HL-60 (cell line): ENCODE results near the gene NAALADL2.

Source experiments
- DNase-seq, 2 experiments: peaks; one replicate each; pipeline ENCODE4 v3.0.0-alpha.2; 2010 to 2020; ENCODE audit warnings: low read depth in 1 of 2, low spot score in 1 of 2
- H3K27ac ChIP-seq: fragments of 250-450 bp; sonication (Bioruptor Pico); replicated peaks from 2 replicates; pipeline ENCODE4 v1.5.1; 2020; ENCODE audit warnings: mild to moderate bottlenecking, moderate library complexity
- H3K27me3 ChIP-seq: fragments of 250-450 bp; sonication (Bioruptor Pico); 2 replicates; pipeline ENCODE4 v1.5.1; 2021; ENCODE audit warnings: mild to moderate bottlenecking, moderate library complexity; ENCODE audit not compliant: insufficient read depth, poor library complexity, severe bottlenecking
- H3K4me3 ChIP-seq: replicated peaks from 2 replicates; pipeline ENCODE4 v1.5.1; 2011; ENCODE audit warnings: mild to moderate bottlenecking, control low read depth, low read length; ENCODE audit not compliant: insufficient read depth
- CTCF ChIP-seq: IDR thresholded peaks from one replicate; pipeline ENCODE4 v1.5.1; 2011; ENCODE audit warnings: low read length, control low read depth, inconsistent platforms; ENCODE audit not compliant: insufficient read depth
- GABPA ChIP-seq: IDR thresholded peaks from 2 replicates; pipeline ENCODE4 v1.6.1; 2012; ENCODE audit warnings: low read depth
- POLR2AphosphoS5 ChIP-seq: IDR thresholded peaks from 2 replicates; pipeline ENCODE4 v1.6.1; 2012; ENCODE audit warnings: low read depth
- SPI1 ChIP-seq: IDR thresholded peaks from 2 replicates; pipeline ENCODE4 v1.6.1; 2012; ENCODE audit warnings: low read depth, mild to moderate bottlenecking, borderline replicate concordance
- TF ChIP-seq, protein P1 (sequence below): IDR thresholded peaks from 2 replicates; pipeline ENCODE4 v1.6.1; 2012; ENCODE audit warnings: low read depth; ENCODE audit not compliant: insufficient replicate concordance

The NAALADL2 gene

DNA sequence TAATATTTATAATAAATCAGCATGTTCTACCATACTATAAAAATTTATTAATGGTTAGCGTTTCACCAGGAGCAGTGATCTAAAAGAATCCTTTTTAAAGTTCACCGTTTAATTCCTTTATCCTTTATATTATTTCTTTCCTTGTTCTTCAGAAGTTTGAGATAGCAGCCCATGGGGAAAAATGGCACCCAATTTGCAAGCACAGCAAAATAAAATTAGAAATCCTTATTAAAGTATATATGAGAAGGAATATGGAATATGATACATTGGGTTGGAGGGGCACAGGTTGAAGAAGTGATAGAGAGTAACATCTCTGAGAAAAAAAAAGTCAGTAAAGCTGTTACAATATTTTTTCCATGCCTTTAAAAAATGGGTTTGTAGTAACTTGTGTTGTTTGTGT lies 892.0 kb downstream of the NAALADL2 start:
- TF ChIP-seq GABPA (no peak), CTCF (no peak), POLR2AphosphoS5 (no peak), SPI1 (no peak)
- TF ChIP-seq, protein P1, sequence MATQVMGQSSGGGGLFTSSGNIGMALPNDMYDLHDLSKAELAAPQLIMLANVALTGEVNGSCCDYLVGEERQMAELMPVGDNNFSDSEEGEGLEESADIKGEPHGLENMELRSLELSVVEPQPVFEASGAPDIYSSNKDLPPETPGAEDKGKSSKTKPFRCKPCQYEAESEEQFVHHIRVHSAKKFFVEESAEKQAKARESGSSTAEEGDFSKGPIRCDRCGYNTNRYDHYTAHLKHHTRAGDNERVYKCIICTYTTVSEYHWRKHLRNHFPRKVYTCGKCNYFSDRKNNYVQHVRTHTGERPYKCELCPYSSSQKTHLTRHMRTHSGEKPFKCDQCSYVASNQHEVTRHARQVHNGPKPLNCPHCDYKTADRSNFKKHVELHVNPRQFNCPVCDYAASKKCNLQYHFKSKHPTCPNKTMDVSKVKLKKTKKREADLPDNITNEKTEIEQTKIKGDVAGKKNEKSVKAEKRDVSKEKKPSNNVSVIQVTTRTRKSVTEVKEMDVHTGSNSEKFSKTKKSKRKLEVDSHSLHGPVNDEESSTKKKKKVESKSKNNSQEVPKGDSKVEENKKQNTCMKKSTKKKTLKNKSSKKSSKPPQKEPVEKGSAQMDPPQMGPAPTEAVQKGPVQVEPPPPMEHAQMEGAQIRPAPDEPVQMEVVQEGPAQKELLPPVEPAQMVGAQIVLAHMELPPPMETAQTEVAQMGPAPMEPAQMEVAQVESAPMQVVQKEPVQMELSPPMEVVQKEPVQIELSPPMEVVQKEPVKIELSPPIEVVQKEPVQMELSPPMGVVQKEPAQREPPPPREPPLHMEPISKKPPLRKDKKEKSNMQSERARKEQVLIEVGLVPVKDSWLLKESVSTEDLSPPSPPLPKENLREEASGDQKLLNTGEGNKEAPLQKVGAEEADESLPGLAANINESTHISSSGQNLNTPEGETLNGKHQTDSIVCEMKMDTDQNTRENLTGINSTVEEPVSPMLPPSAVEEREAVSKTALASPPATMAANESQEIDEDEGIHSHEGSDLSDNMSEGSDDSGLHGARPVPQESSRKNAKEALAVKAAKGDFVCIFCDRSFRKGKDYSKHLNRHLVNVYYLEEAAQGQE: no peak
- no peak for DNase-seq
- H3K4me3 ChIP-seq: no peak overlapping the region
- H3K27me3 ChIP-seq: no peaks in the 10 kb centered on the region
- H3K27ac ChIP-seq: no peak overlapping the region

DNA sequence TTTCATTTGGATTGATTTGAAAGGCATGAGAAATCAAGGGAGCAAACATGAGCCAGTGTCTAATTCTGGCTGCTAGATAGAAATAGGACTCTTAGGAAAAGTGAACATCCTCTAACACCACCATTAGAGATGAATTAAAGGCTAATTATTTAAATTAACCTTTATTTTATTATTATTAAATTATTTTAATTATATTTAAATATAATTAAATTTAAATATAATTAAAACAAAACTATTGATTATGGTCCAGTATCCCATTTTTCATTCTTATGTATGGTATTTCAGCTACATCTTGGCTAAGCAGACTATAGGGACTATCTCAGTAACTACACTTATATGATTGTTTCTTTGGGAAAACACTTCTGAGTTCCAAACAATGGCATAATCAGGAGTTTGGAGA lies 904.8 kb downstream of the NAALADL2 start:
- DNase-seq: no peak
- TF ChIP-seq SPI1 (no peak), GABPA (no peak), CTCF (no peak), POLR2AphosphoS5 (no peak)
- TF ChIP-seq, protein P1: no peak
- no peak overlapping the region for H3K4me3 ChIP-seq
- no peaks in the 10 kb centered on the region for H3K27me3 ChIP-seq
- H3K27ac ChIP-seq: no peak overlapping the region

- Histone ChIP-seq H3K27ac (no peak overlapping the region), H3K27me3 (no peaks in the 10 kb centered on the region), H3K4me3 (no peak overlapping the region)
- TF ChIP-seq GABPA (no peak), SPI1 (no peak), POLR2AphosphoS5 (no peak), CTCF (no peak)
- TF ChIP-seq, protein P1: no peak
- no peak for DNase-seq
Measured at GRCh38 chr3:175764722-175765121, 905.6 kb downstream of the NAALADL2 start.
